ENCODE results near the gene CDK12.
"Not testable (repeated sequence)": the region's sequence is repeated elsewhere in the genome, so short reads cannot be mapped to it uniquely, and the experiment has no call there.

CDK12 gene

GRCh38 chr17:39496921-39497320 is 35.6 kb downstream of the CDK12 start:
- not testable (repeated sequence) for DNase-seq (ENCODE audit: low read depth in 2 of 2)

DNA sequence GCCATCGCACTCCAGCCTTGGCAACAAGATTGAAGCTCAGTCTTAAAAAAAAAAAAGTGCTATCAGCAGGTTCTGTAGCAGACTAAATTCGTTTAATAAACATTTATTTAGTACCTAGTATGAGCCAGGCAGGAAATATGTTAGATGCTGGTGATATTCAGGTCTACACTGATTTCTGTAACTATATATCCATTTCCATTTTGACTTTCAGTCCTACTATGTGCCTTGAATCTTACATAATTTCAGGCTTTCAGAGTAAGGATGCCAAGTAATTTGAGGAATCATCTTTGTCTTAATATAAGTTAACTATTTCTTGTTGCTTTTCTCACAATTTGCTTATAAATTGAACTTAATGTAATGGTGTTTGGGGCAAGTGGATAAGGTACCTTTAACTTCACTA is 46.2 kb downstream of the CDK12 start:
- no peak for DNase-seq (ENCODE audit: low read depth in 2 of 2)

DNA sequence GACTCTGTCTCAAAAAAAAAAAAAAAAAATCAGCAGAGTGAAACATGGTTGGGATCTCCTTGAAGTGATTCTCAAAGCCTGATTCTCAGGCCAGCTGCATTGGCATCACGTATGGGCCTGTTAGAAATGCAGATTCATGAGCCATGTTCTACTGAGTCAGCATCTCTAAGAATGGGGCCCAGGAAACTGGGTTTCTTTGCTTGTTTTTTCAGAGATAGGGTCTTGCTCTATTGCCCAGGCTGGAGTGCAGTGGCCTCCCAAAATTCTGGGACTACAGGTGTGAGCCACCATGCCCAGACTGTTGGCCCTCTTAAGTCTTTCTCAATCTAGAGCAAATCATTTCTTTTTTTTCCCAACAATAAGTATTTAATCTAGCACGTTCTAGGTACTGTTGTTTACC is 47.7 kb downstream of the CDK12 start:
- no peak for DNase-seq (ENCODE audit: low read depth in 2 of 2)

DNA sequence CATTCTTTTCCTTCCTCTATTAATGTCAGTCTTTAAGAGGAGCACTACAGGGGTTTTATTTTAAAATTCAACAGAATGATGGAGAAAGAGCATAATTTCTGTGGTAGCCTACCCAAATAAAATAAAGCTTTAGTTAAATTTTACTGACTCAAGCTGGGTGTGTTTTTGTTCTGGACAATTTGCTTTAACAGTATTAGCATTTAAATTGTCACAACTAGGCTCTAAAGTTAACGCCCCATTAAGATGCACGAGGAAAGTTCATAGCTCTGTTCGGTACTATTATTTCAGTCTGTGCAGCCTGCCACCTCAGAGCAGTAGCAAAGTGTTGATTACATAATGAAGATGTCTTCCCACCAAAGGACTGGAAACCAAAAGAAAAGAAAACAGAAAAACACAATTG is 52.0 kb downstream of the CDK12 start:
- no peak for DNase-seq (ENCODE audit: low read depth in 2 of 2)

GRCh38 chr17:39513915-39514314 is 52.6 kb downstream of the CDK12 start:
- DNase-seq (ENCODE audit: low read depth in 2 of 2), result no peak

GRCh38 chr17:39517224-39517623 is 55.9 kb downstream of the CDK12 start:
- no peak for DNase-seq (ENCODE audit: low read depth in 2 of 2)

DNA sequence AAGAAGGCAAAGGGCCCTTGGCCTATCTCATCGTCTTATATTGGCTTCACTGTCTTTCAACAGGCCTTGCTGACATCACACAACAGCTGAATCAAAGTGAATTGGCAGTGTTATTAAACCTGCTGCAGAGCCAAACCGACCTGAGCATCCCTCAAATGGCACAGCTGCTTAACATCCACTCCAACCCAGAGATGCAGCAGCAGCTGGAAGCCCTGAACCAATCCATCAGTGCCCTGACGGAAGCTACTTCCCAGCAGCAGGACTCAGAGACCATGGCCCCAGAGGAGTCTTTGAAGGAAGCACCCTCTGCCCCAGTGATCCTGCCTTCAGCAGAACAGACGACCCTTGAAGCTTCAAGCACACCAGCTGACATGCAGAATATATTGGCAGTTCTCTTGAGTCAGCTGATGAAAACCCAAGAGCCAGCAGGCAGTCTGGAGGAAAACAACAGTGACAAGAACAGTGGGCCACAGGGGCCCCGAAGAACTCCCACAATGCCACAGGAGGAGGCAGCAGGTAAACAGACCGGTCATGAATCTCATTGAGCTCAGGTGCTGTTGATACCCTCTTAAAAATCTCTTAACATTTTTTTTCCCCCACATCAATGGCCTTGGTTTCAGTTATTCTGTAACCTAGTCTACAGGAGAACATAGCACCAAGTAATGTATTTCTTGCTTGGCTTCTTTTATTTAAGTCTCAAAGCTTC is 64.7 kb downstream of the CDK12 start:
- no peak for DNase-seq (ENCODE audit: low read depth in 2 of 2)

DNA sequence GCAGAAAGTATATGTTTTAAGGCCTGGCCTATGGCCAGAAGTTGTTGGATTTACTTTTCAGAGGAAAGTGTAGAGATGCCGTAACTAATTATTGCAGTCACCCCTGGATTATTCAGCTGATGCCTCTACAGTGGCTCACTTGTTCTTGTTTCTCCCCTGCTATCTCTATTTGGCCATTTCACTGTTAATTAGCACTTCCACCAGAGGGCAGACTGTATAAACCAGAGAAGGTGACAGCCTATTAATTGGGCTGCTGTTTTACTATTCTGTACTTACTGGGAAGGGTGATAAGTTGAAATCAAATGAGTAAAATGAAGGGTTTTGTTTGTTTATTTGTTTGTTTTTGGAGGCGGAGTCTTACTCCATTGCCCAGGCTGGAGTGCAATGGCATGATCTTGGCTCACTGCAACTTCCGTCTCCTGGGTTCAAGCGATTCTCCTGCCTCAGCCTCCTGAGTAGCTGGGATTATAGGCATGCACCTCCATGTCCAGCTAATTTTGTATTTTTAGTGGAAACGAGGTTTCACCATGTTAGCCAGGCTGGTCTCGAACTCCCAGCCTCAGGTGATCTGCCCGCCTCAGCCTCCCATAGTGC is 66.0 kb downstream of the CDK12 start:
- no peak for DNase-seq (ENCODE audit: low read depth in 2 of 2)

DNA sequence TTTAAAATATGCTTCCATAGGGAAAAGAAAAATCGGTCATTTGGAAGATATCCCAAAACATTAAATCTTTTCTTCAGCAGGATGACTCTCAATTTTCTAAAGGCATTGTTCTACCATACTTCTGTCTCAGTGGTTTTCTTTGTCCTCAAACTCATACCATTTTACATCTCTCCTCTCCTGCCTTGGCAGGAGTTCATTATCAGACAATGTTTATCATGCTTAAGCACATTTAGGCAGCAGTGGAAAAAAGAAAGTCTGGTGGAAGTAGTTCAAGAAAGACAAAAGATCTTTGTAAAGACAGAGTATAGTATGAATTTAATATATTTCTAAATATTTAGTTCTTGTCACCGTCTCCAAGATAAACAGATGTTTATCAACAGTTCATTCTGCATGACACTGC is 68.2 kb downstream of the CDK12 start:
- DNase-seq (ENCODE audit: low read depth in 2 of 2), result no peak

DNA sequence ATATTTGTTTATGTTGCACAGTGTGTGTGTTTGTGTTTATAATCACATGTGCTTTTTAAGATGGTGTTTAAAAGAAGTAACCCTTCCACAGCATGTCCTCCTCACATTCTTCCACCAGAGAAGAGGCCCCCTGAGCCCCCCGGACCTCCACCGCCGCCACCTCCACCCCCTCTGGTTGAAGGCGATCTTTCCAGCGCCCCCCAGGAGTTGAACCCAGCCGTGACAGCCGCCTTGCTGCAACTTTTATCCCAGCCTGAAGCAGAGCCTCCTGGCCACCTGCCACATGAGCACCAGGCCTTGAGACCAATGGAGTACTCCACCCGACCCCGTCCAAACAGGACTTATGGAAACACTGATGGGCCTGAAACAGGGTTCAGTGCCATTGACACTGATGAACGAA is 69.2 kb downstream of the CDK12 start:
- no peak for DNase-seq (ENCODE audit: low read depth in 2 of 2)

DNA sequence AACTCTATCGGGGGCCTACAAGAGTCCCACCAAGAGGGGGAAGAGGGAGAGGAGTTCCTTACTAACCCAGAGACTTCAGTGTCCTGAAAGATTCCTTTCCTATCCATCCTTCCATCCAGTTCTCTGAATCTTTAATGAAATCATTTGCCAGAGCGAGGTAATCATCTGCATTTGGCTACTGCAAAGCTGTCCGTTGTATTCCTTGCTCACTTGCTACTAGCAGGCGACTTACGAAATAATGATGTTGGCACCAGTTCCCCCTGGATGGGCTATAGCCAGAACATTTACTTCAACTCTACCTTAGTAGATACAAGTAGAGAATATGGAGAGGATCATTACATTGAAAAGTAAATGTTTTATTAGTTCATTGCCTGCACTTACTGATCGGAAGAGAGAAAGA is 70.0 kb downstream of the CDK12 start:
- DNase-seq (ENCODE audit: low read depth in 2 of 2), result no peak

DNA sequence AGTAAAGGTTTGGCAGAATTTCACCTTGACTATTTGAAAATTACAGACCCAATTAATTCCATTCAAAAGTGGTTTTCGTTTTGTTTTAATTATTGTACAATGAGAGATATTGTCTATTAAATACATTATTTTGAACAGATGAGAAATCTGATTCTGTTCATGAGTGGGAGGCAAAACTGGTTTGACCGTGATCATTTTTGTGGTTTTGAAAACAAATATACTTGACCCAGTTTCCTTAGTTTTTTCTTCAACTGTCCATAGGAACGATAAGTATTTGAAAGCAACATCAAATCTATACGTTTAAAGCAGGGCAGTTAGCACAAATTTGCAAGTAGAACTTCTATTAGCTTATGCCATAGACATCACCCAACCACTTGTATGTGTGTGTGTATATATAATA is 72.6 kb downstream of the CDK12 start:
- no peak for DNase-seq (ENCODE audit: low read depth in 2 of 2)

DNA sequence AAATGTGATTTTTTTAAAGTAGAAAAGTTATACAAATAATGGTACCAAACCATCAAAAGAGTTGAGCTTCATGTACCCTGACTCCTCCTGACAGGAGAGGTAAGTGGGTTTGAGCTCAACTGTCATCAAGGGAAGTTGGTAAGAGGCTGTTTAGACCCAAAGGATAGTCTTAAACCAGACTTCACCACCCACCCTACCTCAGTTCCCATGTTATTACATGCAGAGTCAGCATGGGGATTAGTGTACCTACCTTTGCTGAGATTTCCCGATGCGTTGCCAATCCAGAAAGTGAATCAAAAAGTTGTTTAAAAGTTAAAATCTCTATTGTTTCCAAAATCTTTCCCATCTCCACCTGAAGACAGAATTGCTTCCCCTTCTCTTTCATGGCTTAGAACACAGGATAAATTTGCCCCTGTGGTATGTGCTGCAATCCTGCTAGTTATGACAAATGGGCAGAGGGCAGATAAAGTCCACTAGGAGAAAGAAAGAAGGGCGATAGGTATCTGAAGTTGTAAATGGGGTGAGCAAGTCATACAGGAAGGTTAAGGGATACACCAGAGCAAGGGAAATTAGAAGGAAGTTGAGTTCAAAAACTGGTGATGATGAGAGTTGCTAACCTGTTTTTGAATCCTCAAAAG is 73.6 kb downstream of the CDK12 start:
- DNase-seq (ENCODE audit: low read depth in 2 of 2), result no peak

DNA sequence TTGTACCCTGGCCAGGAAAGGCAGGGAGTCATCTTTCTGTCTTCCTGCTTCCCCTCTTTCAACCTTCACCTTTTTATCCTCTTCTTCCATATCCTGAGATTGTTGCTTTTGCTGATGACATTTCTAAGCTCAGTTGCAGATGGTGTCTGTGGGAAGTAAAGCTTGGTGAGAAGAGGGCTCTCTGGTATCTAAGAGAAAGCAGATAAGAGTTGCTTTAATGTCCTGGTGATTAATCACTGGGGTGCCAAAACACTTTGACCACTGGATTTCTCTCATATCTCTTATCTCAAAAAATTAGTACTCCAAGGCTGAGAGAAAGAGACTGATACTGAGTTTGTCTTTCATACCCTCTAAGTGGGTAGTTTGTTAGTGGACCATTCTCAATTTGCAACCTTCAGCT is 75.2 kb downstream of the CDK12 start:
- no peak for DNase-seq (ENCODE audit: low read depth in 2 of 2)

- not testable (repeated sequence) for DNase-seq (ENCODE audit: low read depth in 2 of 2)
These were observed 76.1 kb downstream of the CDK12 start for GRCh38 chr17:39537364-39537763.

- no peak for DNase-seq (ENCODE audit: low read depth in 2 of 2)
These were observed 77.6 kb downstream of the CDK12 start for GRCh38 chr17:39538866-39539265.

GRCh38 chr17:39540611-39541010 is 79.3 kb downstream of the CDK12 start:
- no peak for DNase-seq (ENCODE audit: low read depth in 2 of 2)

- DNase-seq (ENCODE audit: low read depth in 2 of 2), result no peak
These were observed 80.4 kb downstream of the CDK12 start for GRCh38 chr17:39541652-39542051.

DNA sequence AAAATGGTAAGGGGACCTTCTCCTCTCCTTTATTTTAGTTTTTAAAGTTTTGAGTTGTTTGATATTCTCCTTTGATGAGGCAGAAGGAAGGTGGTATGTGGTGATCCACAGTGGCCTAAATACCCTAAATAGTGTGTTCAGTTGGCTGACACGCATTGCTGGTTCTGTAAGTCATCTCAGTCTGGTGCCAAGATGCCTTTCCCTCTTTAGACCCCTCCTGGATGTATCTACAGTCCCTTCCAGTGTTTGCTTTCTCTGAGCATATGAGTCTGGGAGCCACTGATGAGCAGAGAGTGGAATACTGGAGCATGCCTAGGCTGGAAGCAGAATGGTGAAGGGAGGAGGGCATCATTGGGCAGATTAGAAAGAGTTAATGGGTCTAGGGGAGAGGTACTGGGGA is 81.9 kb downstream of the CDK12 start:
- no peak for DNase-seq (ENCODE audit: low read depth in 2 of 2)

DNA sequence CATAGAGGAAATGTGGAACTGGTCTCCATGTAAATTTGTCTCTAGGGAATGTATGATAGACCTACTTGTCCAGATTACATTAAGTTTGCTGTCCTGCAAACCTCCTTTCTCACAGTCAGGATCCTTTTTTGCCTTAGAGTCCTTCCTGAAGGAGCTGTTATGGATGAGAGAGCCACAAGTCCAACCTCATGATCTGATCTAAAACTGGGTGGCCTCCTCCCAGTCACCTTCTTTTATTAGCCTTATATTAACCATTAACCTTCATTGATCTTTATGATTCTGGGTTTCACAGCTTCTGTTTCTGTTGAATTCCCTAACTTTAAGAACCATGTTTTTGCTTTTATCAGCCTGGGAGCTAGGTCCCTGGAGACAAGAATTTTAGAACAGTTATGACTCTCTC is 82.4 kb downstream of the CDK12 start:
- no peak for DNase-seq (ENCODE audit: low read depth in 2 of 2)

GRCh38 chr17:39544361-39544760 is 83.1 kb downstream of the CDK12 start:
- DNase-seq (ENCODE audit: low read depth in 2 of 2), result not testable (repeated sequence)

- peak; percentile 70 to 76 for DNase-seq (ENCODE audit: low read depth in 2 of 2)
These were observed 86.6 kb downstream of the CDK12 start for GRCh38 chr17:39547713-39548478.
